Body of pancreas (tissue), 4 donors: ENCODE measurements around the gene SLC12A4. TPM values are rescaled to one million over a fixed set of nuclear protein-coding genes. Genes with fewer than 3 reads are reported as not detected.

Source experiments
- ATAC-seq: fragments of 150-250 bp; one replicate; pipeline ENCODE4 v1.9.1; 2016
- DNase-seq, 4 donors: peaks; one replicate each; pipeline ENCODE4 v3.0.0-alpha.2; 2019
- H3K27ac ChIP-seq, 4 donors: fragments of 200-600 bp; sonication (generic); 1 replicate in 3 of 4; 2 replicates in 1 of 4; pipeline versions ENCODE4 v1.5.1 to v1.6.1; 2016 to 2019; ENCODE audit warnings: mild to moderate bottlenecking in 1 of 4, mixed read lengths in 1 of 4, moderate library complexity in 1 of 4
- H3K27me3 ChIP-seq, 2 donors: fragments of 200-600 bp; sonication (generic); one replicate each; pipeline ENCODE4 v1.6.0; 2016; ENCODE audit warnings: mild to moderate bottlenecking in 1 of 2
- H3K36me3 ChIP-seq, 2 donors: fragments of 200-600 bp; sonication (generic); replicated peaks in 1 of 2; 2 replicates each; pipeline ENCODE4 v1.5.1; 2016; ENCODE audit warnings: low read depth in 2 of 2; ENCODE audit not compliant: insufficient read depth in 1 of 2
- H3K4me1 ChIP-seq: fragments of 200-600 bp; sonication (generic); one replicate; pipeline ENCODE4 v1.6.0; 2016
- H3K4me3 ChIP-seq, 2 donors: fragments of 200-600 bp; sonication (generic); 1 replicate in 1 of 2; 2 replicates in 1 of 2; pipeline ENCODE4 v1.5.1; 2016 to 2019
- H3K9me3 ChIP-seq, 3 donors: fragments of 200-600 bp; sonication (generic); 1 replicate in 2 of 3; 2 replicates in 1 of 3; pipeline ENCODE4 v1.5.1; 2016
- CTCF ChIP-seq, 7 experiments: fragments of 450-650 bp in 4 of 7; fragments of 200-600 bp in 3 of 7; sonication (generic) in 3 of 7; IDR thresholded peaks; one replicate each; pipeline ENCODE4 v1.5.1; 2016 to 2019; ENCODE audit warnings: antibody characterized with exemption in 7 of 7
- POLR2A ChIP-seq, 3 donors: fragments of 450-650 bp; IDR thresholded peaks; one replicate each; pipeline ENCODE4 v1.6.1; 2016; ENCODE audit warnings: antibody characterized with exemption in 3 of 3, mild to moderate bottlenecking in 2 of 3
- WGBS, 2 donors: methylation state at CpG; one replicate each; pipeline ENCODE4 v1.1.5; 2017; 5-methylcytosine and 5-hydroxymethylcytosine counted together
- intact Hi-C: fragments of 100-400 bp; cut with DNase I; formaldehyde crosslinking; loops from one replicate; pipeline ENCODE4 v1.15.1; 2023
- total RNA-seq, 2 donors: library from RNA; depleted of rRNA; stranded (reverse); fragments of >200 nt; gene quantifications; one replicate each; pipeline ENCODE4 v1.1.0, GENCODE V29; 2016

The SLC12A4 gene
- total RNA-seq, 2 donors from 2014 or later: 23.3 to 61.3 TPM

GRCh38 chr16:67914758-67915495, 53.5 kb downstream of the SLC12A4 start:
- no peak for DNase-seq
- Histone ChIP-seq H3K36me3 (peaks cover 0 to 2% of the 10 kb centered on the region in 2 donors), H3K9me3 (no peaks in the 10 kb centered on the region), H3K27me3 (no peaks in the 10 kb centered on the region), H3K4me1 (peaks cover 27% of the 10 kb centered on the region), H3K27ac (no peak overlapping the region), H3K4me3 (no peak overlapping the region)
- ATAC-seq: no peak
- WGBS, 2 donors: 59 to 66% methylated on average over 6 to 7 of the region's 7 CpGs
- intact Hi-C loops: no loop called here
- no peak for TF ChIP-seq POLR2A (IDR thresholded peaks at IDR 0.05)
- TF ChIP-seq CTCF (IDR thresholded peaks at IDR 0.05): no peak

- WGBS, 2 donors: 75 to 89% methylated on average over 2 of the region's 2 CpGs
- H3K4me3 ChIP-seq: no peak overlapping the region
- H3K27ac ChIP-seq: no peak overlapping the region
- H3K9me3 ChIP-seq: no peaks in the 10 kb centered on the region
- H3K36me3 ChIP-seq: peaks cover 0 to 13% of the 10 kb centered on the region in 2 donors
- TF ChIP-seq CTCF (IDR thresholded peaks at IDR 0.05) (no peak), POLR2A (IDR thresholded peaks at IDR 0.05) (no peak)
- H3K27me3 ChIP-seq: no peaks in the 10 kb centered on the region
- intact Hi-C loops: no loop called here
- no peak for DNase-seq
- no peak for ATAC-seq
- H3K4me1 ChIP-seq: peaks cover 1% of the 10 kb centered on the region
Measured at GRCh38 chr16:67910158-67910557, 58.3 kb downstream of the SLC12A4 start.

GRCh38 chr16:67909056-67909742, 59.2 kb downstream of the SLC12A4 start:
- Histone ChIP-seq H3K4me3 (no peak overlapping the region), H3K27ac (no peak overlapping the region), H3K4me1 (no peaks in the 10 kb centered on the region), H3K27me3 (no peaks in the 10 kb centered on the region), H3K9me3 (no peaks in the 10 kb centered on the region), H3K36me3 (peaks cover 0 to 13% of the 10 kb centered on the region in 2 donors)
- DNase-seq (no peak), ATAC-seq (no peak)
- WGBS, 2 donors: 92 to 97% methylated on average over 26 to 35 of the region's 36 CpGs
- intact Hi-C loops: no loop called here
- TF ChIP-seq POLR2A (IDR thresholded peaks at IDR 0.05) (no peak), CTCF (IDR thresholded peaks at IDR 0.05) (no peak)

GRCh38 chr16:67907397-67908180, 60.8 kb downstream of the SLC12A4 start:
- Histone ChIP-seq H3K27me3 (no peaks in the 10 kb centered on the region), H3K4me3 (no peak overlapping the region), H3K27ac (no peak overlapping the region), H3K9me3 (no peaks in the 10 kb centered on the region), H3K4me1 (no peaks in the 10 kb centered on the region), H3K36me3 (peaks cover 0 to 13% of the 10 kb centered on the region in 2 donors)
- intact Hi-C loops: no loop called here
- DNase-seq (no peak), ATAC-seq (no peak)
- no peak for TF ChIP-seq CTCF (IDR thresholded peaks at IDR 0.05)
- TF ChIP-seq POLR2A (IDR thresholded peaks at IDR 0.05): no peak
- 86 to 91% methylated on average over 11 of the region's 11 CpGs for WGBS, 2 donors
